Lower lobe of right lung (tissue), 2 donors: ENCODE measurements around the gene MPL. TPM values are rescaled to one million over a fixed set of nuclear protein-coding genes. Genes with fewer than 3 reads are reported as not detected.
"Not testable (repeated sequence)": the region's sequence is repeated elsewhere in the genome, so short reads cannot be mapped to it uniquely, and the experiment has no call there.

Experiments
- ATAC-seq, 2 donors: fragments of 200-7000 bp; cut with Tn5 transposase; one replicate each; pipeline ENCODE4 v1.9.1; 2020 to 2022; ENCODE audit warnings: mild to moderate bottlenecking in 2 of 2, moderate library complexity in 2 of 2
- DNase-seq: peaks from one replicate; pipeline ENCODE4 v3.0.0-alpha.2; 2020
- H3K27ac ChIP-seq: fragments of 200-600 bp; one replicate; pipeline ENCODE4 v1.8.0; 2022
- H3K27me3 ChIP-seq: fragments of 200-600 bp; one replicate; pipeline ENCODE4 v1.8.0; 2022; ENCODE audit warnings: low read depth
- H3K36me3 ChIP-seq: fragments of 200-600 bp; one replicate; pipeline ENCODE4 v1.8.0; 2022; ENCODE audit warnings: mild to moderate bottlenecking
- H3K4me1 ChIP-seq: fragments of 200-600 bp; one replicate; pipeline ENCODE4 v1.8.0; 2022
- H3K4me3 ChIP-seq: fragments of 200-600 bp; one replicate; pipeline ENCODE4 v1.8.0; 2022; ENCODE audit warnings: mild to moderate bottlenecking
- H3K9me3 ChIP-seq: fragments of 200-600 bp; one replicate; pipeline ENCODE4 v1.8.0; 2022
- intact Hi-C: fragments of 100-400 bp; cut with DNase I; formaldehyde crosslinking; loops from one replicate; pipeline ENCODE4 v1.11.0; 2022
- microRNA-seq: library from miRNA; unstranded; fragments of <30 nt; microRNA quantifications from one replicate; pipeline ENCODE4 v1.2.0, GENCODE V29; 2020; ENCODE audit warnings: borderline number of aligned reads
- total RNA-seq: library from RNA; stranded (reverse); fragmentation: NEBNext Ultra II Directional; extraction: Animal tissue kit (Norgen Biotek cat#: 25700); gene quantifications from one replicate; pipeline ENCODE4 v1.2.1, GENCODE V29; 2021
- TF ChIP-seq, protein P1 (sequence below): fragments of 200-600 bp; IDR thresholded peaks from one replicate; pipeline ENCODE4 v1.8.0; 2022; ENCODE audit warnings: antibody characterized with exemption, mild to moderate bottlenecking
- donor health status: DM: no; HTN: yes; CAD: no; lungs with severe emphysema.

The MPL gene
- total RNA-seq, 1 donor from 2014 or later: 0.65 TPM

DNA sequence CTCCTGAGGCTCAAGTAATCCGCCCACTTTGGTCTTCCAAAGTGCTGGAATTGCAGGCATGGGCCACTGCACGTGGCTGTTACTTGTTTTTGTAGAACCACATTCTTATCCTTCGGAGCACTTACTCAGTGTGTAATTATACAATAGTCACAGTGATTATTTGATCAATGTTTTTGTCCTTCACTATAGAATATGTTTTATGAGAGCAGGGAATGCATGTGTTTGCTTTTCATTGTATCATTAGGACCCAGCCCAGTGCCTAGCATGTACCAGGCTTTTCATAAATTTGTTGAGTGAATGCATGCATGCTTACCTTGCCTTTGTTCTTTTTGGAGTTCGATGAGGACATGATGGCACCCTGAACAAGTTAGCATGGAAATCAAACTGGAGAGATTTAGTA, 57.9 kb downstream of the MPL start:
- Histone ChIP-seq H3K9me3 (no peaks in the 10 kb centered on the region), H3K27me3 (no peaks in the 10 kb centered on the region), H3K27ac (no peak overlapping the region), H3K4me1 (peaks cover 8% of the 10 kb centered on the region), H3K4me3 (no peak overlapping the region), H3K36me3 (peaks cover 17% of the 10 kb centered on the region)
- DNase-seq (no peak), ATAC-seq (no peak)
- TF ChIP-seq, protein P1, sequence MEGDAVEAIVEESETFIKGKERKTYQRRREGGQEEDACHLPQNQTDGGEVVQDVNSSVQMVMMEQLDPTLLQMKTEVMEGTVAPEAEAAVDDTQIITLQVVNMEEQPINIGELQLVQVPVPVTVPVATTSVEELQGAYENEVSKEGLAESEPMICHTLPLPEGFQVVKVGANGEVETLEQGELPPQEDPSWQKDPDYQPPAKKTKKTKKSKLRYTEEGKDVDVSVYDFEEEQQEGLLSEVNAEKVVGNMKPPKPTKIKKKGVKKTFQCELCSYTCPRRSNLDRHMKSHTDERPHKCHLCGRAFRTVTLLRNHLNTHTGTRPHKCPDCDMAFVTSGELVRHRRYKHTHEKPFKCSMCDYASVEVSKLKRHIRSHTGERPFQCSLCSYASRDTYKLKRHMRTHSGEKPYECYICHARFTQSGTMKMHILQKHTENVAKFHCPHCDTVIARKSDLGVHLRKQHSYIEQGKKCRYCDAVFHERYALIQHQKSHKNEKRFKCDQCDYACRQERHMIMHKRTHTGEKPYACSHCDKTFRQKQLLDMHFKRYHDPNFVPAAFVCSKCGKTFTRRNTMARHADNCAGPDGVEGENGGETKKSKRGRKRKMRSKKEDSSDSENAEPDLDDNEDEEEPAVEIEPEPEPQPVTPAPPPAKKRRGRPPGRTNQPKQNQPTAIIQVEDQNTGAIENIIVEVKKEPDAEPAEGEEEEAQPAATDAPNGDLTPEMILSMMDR: no peak
- intact Hi-C loops: no loop called here

DNA sequence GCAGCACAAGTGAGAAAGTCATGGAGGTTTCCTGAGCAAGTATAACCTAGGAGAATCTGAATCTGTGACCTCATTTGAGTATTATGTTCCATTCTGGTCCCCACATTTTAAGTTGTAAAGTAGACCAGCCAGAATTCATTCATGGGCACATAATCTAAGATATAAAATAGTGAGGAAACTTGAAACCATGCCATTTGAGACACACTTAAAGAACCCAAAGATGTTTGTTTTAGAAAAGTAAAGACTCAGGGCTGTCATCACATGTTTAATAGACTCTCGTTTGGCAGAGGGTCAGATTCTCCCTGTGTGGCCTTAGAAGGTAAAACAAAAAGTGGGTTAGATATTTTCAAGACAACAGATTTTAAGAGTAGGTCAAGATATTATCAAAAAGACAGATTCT, 58.4 kb downstream of the MPL start:
- no peak overlapping the region for H3K4me3 ChIP-seq
- TF ChIP-seq, protein P1: no peak
- no peak overlapping the region for H3K27ac ChIP-seq
- DNase-seq: no peak
- H3K9me3 ChIP-seq: no peaks in the 10 kb centered on the region
- peaks cover 3% of the 10 kb centered on the region for H3K4me1 ChIP-seq
- ATAC-seq: no peak
- intact Hi-C loops: no loop called here
- peaks cover 17% of the 10 kb centered on the region for H3K36me3 ChIP-seq
- no peaks in the 10 kb centered on the region for H3K27me3 ChIP-seq

DNA sequence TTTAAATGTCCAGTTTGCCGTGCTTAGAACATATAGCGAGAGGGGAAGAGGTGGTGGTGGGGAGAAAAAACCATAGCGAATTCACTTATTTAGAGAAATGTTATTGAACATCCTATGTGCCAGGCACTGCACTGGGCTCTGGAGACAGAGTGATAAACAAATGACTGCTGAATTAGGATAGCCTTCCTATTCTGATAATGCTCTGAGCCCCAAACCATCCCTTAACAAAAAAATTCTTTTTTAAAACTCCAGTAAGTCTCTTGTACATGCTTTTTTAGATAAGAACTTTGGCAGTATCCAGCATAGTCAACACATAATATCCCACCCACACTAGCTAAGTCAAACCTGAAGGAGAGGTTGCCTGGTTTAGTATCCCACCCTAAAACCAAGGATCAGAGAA, 60.6 kb downstream of the MPL start:
- intact Hi-C loops: no loop called here
- H3K4me1 ChIP-seq: no peaks in the 10 kb centered on the region
- no peak overlapping the region for H3K27ac ChIP-seq
- no peak overlapping the region for H3K4me3 ChIP-seq
- no peaks in the 10 kb centered on the region for H3K27me3 ChIP-seq
- ATAC-seq (no peak), DNase-seq (no peak)
- no peaks in the 10 kb centered on the region for H3K9me3 ChIP-seq
- H3K36me3 ChIP-seq: peaks cover 22% of the 10 kb centered on the region
- TF ChIP-seq, protein P1: no peak

DNA sequence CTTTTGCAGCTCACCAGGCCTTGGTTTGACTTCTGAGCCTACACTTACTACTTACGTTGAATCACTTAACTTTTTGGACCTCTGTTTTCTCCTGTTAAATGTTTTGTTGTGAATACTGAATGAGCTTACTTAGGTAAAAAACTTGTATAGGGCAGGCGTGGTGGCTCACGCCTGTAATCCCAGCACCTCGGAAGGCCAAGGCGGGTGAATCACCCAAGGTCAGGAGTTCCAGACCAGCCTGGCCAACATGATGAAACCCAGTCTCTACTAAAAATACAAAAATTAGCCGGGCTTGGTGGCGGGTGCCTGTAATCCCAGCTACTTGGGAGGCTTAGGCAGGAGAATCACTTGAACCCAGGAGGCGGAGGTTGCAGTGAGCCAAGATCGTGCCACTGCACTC, 62.8 kb downstream of the MPL start:
- H3K27ac ChIP-seq, H3K4me3 ChIP-seq, intact Hi-C loops, H3K27me3 ChIP-seq, H3K9me3 ChIP-seq, H3K4me1 ChIP-seq, ATAC-seq, DNase-seq: not testable (repeated sequence)
- peaks cover 33% of the 10 kb centered on the region for H3K36me3 ChIP-seq

DNA sequence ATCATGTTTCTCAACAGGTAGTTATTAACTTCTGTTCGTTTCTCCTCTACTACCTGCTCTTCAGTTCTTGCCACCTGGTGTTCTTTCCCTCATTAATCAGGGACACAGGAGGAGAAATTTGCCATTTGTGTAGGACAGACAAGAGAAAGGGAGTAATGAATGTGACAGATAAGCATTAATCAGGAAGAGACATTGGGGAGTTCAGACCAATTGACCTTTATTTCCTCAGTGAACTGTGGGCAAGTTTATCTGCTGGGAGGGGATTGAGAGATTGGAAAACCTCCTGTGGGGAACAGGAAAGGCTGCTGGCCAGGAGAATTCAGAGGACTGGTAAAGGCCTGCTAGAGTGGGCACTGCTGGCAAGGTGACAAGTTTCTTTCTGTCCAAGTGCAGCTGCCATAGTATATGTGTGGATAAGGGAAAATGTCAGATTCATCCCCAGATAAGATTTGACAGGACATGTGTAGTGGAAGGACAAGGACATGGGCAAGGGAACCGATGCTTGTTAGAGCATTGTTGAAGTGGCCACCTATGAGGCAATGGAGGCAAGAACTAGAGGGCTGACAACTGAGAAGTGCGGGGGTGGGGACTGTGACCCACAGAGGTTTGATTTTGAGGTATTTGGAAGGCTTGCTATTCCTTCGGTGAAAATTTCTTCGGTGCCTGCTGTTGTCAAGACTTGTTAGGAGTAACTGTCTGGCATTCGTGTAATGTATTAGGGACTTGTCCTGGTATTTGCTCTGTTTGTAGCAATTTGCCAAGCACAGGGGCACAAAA, 64.7 kb downstream of the MPL start:
- no peak for DNase-seq
- Histone ChIP-seq H3K4me1 (no peaks in the 10 kb centered on the region), H3K9me3 (no peaks in the 10 kb centered on the region), H3K27me3 (no peaks in the 10 kb centered on the region), H3K27ac (no peak overlapping the region), H3K4me3 (no peak overlapping the region), H3K36me3 (peaks cover 46% of the 10 kb centered on the region)
- intact Hi-C loops: no loop called here
- peak in 1 of 2 donors; percentile 14 for ATAC-seq
- TF ChIP-seq, protein P1: no peak

Small RNAs within 50 kb of the gene (microRNA-seq; reads per million reads assigned to microRNA genes)
- gene MIR6734: 2.0 reads per million

Other genes starting within 250 kb of the MPL start
- gene EBNA1BP2, start 165.5 kb upstream of the MPL start, total RNA-seq: 29.3 TPM
- gene CFAP57, start 165.5 kb upstream of the MPL start, total RNA-seq: 4.1 TPM
- gene TMEM125, start 67.8 kb upstream of the MPL start, total RNA-seq: 197 TPM
- 19.1 TPM for gene C1orf210, start 52.2 kb upstream of the MPL start, total RNA-seq
- 48.5 TPM for gene TIE1, start 36.8 kb upstream of the MPL start, total RNA-seq
- 2.4 TPM for gene CDC20, start 21.2 kb downstream of the MPL start, total RNA-seq
- gene ELOVL1, start 30.2 kb downstream of the MPL start, total RNA-seq: 99.8 TPM
- gene MED8, start 52.0 kb downstream of the MPL start, total RNA-seq: 35.4 TPM
- gene SZT2, start 52.1 kb downstream of the MPL start, total RNA-seq: 71.5 TPM
- 67.7 TPM for gene HYI, start 116.1 kb downstream of the MPL start, total RNA-seq
- 176 TPM for gene PTPRF, start 193.1 kb downstream of the MPL start, total RNA-seq